ENCODE measurements around the gene PLEKHG2.
A peak's percentile ranks its signal among the peaks of the same experiment; 100 is the strongest.

PLEKHG2 gene

GRCh38 chr19:39406656-39407409 lies 5.6 kb upstream of the PLEKHG2 start, which contains the start of gene ZFP36:
ZFP36 (plus strand) TSS chr19:39406847; CDS start chr19:39406905, 58 bp downstream.
- peak; percentile 46 for DNase-seq

- no peak for DNase-seq
Measured at GRCh38 chr19:39407410-39407659, 5.1 kb upstream of the PLEKHG2 start.

GRCh38 chr19:39407660-39408391 lies 4.6 kb upstream of the PLEKHG2 start:
- DNase-seq: no peak

- DNase-seq: no peak
Measured at GRCh38 chr19:39408392-39409207, 3.9 kb upstream of the PLEKHG2 start.

- peak; percentile 84 for DNase-seq
Measured at GRCh38 chr19:39409208-39410016, 3.1 kb upstream of the PLEKHG2 start.

- DNase-seq: peak; percentile 16
Measured at GRCh38 chr19:39410017-39410830, 2.2 kb upstream of the PLEKHG2 start.

- no peak for DNase-seq
Measured at GRCh38 chr19:39410831-39411080, 1.7 kb upstream of the PLEKHG2 start.

GRCh38 chr19:39411081-39411831 lies 1.2 kb upstream of the PLEKHG2 start:
- no peak for DNase-seq

- peak; percentile 85 for DNase-seq
Measured at GRCh38 chr19:39411832-39412099, 703 bp upstream of the PLEKHG2 start.

GRCh38 chr19:39412867-39413271 lies 400 bp downstream of the PLEKHG2 start:
- DNase-seq: no peak

- DNase-seq: peak; percentile 62
Measured at GRCh38 chr19:39413272-39413910, 922 bp downstream of the PLEKHG2 start.

GRCh38 chr19:39413911-39414608 lies 1.6 kb downstream of the PLEKHG2 start:
- DNase-seq: no peak

GRCh38 chr19:39415111-39416046 lies 2.9 kb downstream of the PLEKHG2 start:
- no peak for DNase-seq

- no peak for DNase-seq
Measured at GRCh38 chr19:39416152-39417120, 4.0 kb downstream of the PLEKHG2 start.

GRCh38 chr19:39417463-39418181 lies 5.2 kb downstream of the PLEKHG2 start:
- no peak for DNase-seq

GRCh38 chr19:39419003-39419402 lies 6.5 kb downstream of the PLEKHG2 start:
- no peak for DNase-seq

- DNase-seq: no peak
Measured at GRCh38 chr19:39420769-39421168, 8.3 kb downstream of the PLEKHG2 start.
